ENCODE measurements around the gene AOAH.

The AOAH gene

GRCh38 chr7:36690041-36690440, 34.3 kb downstream of the AOAH start:
- no peak overlapping the region for H3K4me3 ChIP-seq (ENCODE audit: low read depth, low read length)

GRCh38 chr7:36686499-36686898, 37.8 kb downstream of the AOAH start:
- no peak for DNase-seq
- H3K36me3 ChIP-seq, result no peaks in the 10 kb centered on the region
- no peaks in the 10 kb centered on the region for H3K27me3 ChIP-seq (ENCODE audit: insufficient read depth, low read depth, severe bottlenecking)
- TF ChIP-seq CTCF (IDR thresholded peaks at IDR 0.05; ENCODE audit: low read depth, low read length), result no peak
- no peaks in the 10 kb centered on the region for H3K9me3 ChIP-seq (ENCODE audit: severe bottlenecking)
- H3K4me3 ChIP-seq (ENCODE audit: low read depth, low read length), result no peak overlapping the region
- H3K27ac ChIP-seq, result no peak overlapping the region

More at GRCh38 chr7:36690041-36690440, 34.3 kb downstream of the AOAH start:
- no peak for TF ChIP-seq CTCF (IDR thresholded peaks at IDR 0.05; ENCODE audit: low read depth, low read length)
- DNase-seq, result no peak
- H3K9me3 ChIP-seq (ENCODE audit: severe bottlenecking), result no peaks in the 10 kb centered on the region
- no peaks in the 10 kb centered on the region for H3K27me3 ChIP-seq (ENCODE audit: insufficient read depth, low read depth, severe bottlenecking)
- H3K27ac ChIP-seq, result no peak overlapping the region
- H3K36me3 ChIP-seq, result no peaks in the 10 kb centered on the region

GRCh38 chr7:36684954-36685353, 39.3 kb downstream of the AOAH start:
- no peaks in the 10 kb centered on the region for H3K27me3 ChIP-seq (ENCODE audit: insufficient read depth, low read depth, severe bottlenecking)
- no peak overlapping the region for H3K27ac ChIP-seq
- no peaks in the 10 kb centered on the region for H3K9me3 ChIP-seq (ENCODE audit: severe bottlenecking)
- no peak for TF ChIP-seq CTCF (IDR thresholded peaks at IDR 0.05; ENCODE audit: low read depth, low read length)
- no peaks in the 10 kb centered on the region for H3K36me3 ChIP-seq
- no peak overlapping the region for H3K4me3 ChIP-seq (ENCODE audit: low read depth, low read length)
- no peak for DNase-seq

- Histone ChIP-seq H3K27ac (no peak overlapping the region), H3K4me3 (ENCODE audit: low read depth, low read length) (no peak overlapping the region), H3K36me3 (no peaks in the 10 kb centered on the region), H3K27me3 (ENCODE audit: insufficient read depth, low read depth, severe bottlenecking) (no peaks in the 10 kb centered on the region), H3K9me3 (ENCODE audit: severe bottlenecking) (no peaks in the 10 kb centered on the region)
- DNase-seq, result no peak
- TF ChIP-seq CTCF (IDR thresholded peaks at IDR 0.05; ENCODE audit: low read depth, low read length), result no peak
Observed at GRCh38 chr7:36683695-36684357, 40.5 kb downstream of the AOAH start.

GRCh38 chr7:36683111-36683510, 41.2 kb downstream of the AOAH start:
- Histone ChIP-seq H3K27me3 (ENCODE audit: insufficient read depth, low read depth, severe bottlenecking) (no peaks in the 10 kb centered on the region), H3K36me3 (no peaks in the 10 kb centered on the region), H3K27ac (no peak overlapping the region), H3K9me3 (ENCODE audit: severe bottlenecking) (no peaks in the 10 kb centered on the region), H3K4me3 (ENCODE audit: low read depth, low read length) (no peak overlapping the region)
- no peak for DNase-seq
- no peak for TF ChIP-seq CTCF (IDR thresholded peaks at IDR 0.05; ENCODE audit: low read depth, low read length)

GRCh38 chr7:36682102-36682501, 42.2 kb downstream of the AOAH start:
- H3K9me3 ChIP-seq (ENCODE audit: severe bottlenecking), result no peaks in the 10 kb centered on the region
- no peak overlapping the region for H3K4me3 ChIP-seq (ENCODE audit: low read depth, low read length)
- no peak overlapping the region for H3K27ac ChIP-seq
- DNase-seq, result no peak
- no peaks in the 10 kb centered on the region for H3K36me3 ChIP-seq
- no peaks in the 10 kb centered on the region for H3K27me3 ChIP-seq (ENCODE audit: insufficient read depth, low read depth, severe bottlenecking)
- TF ChIP-seq CTCF (IDR thresholded peaks at IDR 0.05; ENCODE audit: low read depth, low read length), result no peak

Measured in WERI-Rb-1 (cell line).